Peyer's patch (tissue), 4 donors: ENCODE results near the gene NBL1.

Experiments
- CTCF ChIP-seq, 6 experiments: fragments of 450-650 bp in 4 of 6; fragments of 200-600 bp in 2 of 6; sonication (generic) in 1 of 6; IDR thresholded peaks; one replicate each; pipeline ENCODE4 v1.5.1; 2017 to 2019; ENCODE audit warnings: antibody characterized with exemption in 6 of 6, mild to moderate bottlenecking in 3 of 6, moderate library complexity in 1 of 6
- POLR2A ChIP-seq, 2 donors: fragments of 450-650 bp; IDR thresholded peaks; one replicate each; pipeline ENCODE4 v1.5.1; 2017; ENCODE audit warnings: antibody characterized with exemption in 2 of 2, mild to moderate bottlenecking in 2 of 2, moderate library complexity in 2 of 2

DNA sequence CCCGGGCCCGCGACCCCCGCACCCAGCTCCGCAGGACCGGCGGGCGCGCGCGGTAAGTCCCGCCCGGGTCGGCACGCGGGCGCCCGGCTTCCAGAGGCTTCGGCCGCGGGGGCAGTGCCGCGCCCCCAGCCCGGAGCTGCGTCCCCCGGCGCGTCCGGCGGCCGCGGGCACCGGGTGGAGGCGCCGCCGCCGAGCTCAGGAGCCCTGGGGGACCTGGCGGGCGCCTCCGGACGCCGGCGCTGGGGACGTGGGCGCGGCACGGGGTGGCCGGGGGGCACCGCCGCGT lies 227 bp downstream of the NBL1 start:
- TF ChIP-seq CTCF (IDR thresholded peaks at IDR 0.05) (no peak), POLR2A (IDR thresholded peaks at IDR 0.05) (no peak)
